Breast epithelium (tissue), 3 donors: ENCODE data around the gene GSKIP.

Source experiments
- POLR2A ChIP-seq: fragments of 450-650 bp; IDR thresholded peaks from one replicate; pipeline ENCODE4 v1.6.1; 2016; ENCODE audit warnings: antibody characterized with exemption, mild to moderate bottlenecking, moderate library complexity
- TF ChIP-seq, protein P1 (sequence below), 3 donors: fragments of 450-650 bp; IDR thresholded peaks; one replicate each; pipeline ENCODE4 v1.5.1; 2016 to 2017; ENCODE audit warnings: antibody characterized with exemption in 3 of 3, mild to moderate bottlenecking in 3 of 3, moderate library complexity in 3 of 3

DNA sequence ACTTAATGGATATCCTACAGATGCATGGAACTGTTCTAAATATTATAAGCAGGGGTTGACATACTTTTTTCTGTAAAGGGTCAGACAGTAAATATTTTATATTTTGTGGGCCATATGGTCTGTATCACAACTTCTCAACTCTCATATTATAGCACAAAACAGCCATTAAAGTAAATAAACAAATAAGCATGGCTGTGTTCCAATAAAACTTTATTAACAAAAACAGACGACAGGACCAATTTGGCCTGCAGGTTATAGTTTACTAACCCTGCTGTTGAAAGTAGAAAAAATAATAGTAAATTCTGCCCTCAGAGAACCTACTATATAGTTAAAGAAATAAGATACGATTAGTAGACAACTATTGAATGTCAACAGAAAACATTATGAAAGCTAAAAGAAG lies 17.7 kb upstream of the GSKIP start:
- TF ChIP-seq POLR2A: no peak
- TF ChIP-seq, protein P1, sequence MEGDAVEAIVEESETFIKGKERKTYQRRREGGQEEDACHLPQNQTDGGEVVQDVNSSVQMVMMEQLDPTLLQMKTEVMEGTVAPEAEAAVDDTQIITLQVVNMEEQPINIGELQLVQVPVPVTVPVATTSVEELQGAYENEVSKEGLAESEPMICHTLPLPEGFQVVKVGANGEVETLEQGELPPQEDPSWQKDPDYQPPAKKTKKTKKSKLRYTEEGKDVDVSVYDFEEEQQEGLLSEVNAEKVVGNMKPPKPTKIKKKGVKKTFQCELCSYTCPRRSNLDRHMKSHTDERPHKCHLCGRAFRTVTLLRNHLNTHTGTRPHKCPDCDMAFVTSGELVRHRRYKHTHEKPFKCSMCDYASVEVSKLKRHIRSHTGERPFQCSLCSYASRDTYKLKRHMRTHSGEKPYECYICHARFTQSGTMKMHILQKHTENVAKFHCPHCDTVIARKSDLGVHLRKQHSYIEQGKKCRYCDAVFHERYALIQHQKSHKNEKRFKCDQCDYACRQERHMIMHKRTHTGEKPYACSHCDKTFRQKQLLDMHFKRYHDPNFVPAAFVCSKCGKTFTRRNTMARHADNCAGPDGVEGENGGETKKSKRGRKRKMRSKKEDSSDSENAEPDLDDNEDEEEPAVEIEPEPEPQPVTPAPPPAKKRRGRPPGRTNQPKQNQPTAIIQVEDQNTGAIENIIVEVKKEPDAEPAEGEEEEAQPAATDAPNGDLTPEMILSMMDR (IDR thresholded peaks at IDR 0.05): no peak
